ENCODE results near the gene GTF3C6. TPM values are rescaled to one million over a fixed set of nuclear protein-coding genes. Genes with fewer than 3 reads are reported as not detected.
A peak's percentile ranks its signal among the peaks of the same experiment; 100 is the strongest.
"Not testable (repeated sequence)": the region's sequence is repeated elsewhere in the genome, so short reads cannot be mapped to it uniquely, and the experiment has no call there.

Gene GTF3C6
- total RNA-seq: 10 to 100 TPM; 73.4 to 77.2 TPM
- long read RNA-seq, transcript GTF3C6-201 (6 exons, 952 nt): major isoform, 51 of 55 reads
- long read RNA-seq, partial matches to known transcripts: 1 of 55 reads
- long read RNA-seq, other reads (novel, unspliced or antisense): 3 of 55 reads

- DNase-seq (peak; percentile 94 to 97), ATAC-seq (peak; percentile 99)
- intact Hi-C loops (cut with DNase I, micrococcal nuclease): no loop called here
These were observed at the start of gene GTF3C6 for GRCh38 chr6:110958329-110959192. GTF3C6 (plus strand) TSS chr6:110958706; CDS start chr6:110958770, 64 bp downstream.

- DNase-seq (no peak), ATAC-seq (no peak)
- intact Hi-C loops (cut with DNase I, micrococcal nuclease): no loop called here
These were observed 27.7 kb upstream of the GTF3C6 start for GRCh38 chr6:110930781-110931180.

DNA sequence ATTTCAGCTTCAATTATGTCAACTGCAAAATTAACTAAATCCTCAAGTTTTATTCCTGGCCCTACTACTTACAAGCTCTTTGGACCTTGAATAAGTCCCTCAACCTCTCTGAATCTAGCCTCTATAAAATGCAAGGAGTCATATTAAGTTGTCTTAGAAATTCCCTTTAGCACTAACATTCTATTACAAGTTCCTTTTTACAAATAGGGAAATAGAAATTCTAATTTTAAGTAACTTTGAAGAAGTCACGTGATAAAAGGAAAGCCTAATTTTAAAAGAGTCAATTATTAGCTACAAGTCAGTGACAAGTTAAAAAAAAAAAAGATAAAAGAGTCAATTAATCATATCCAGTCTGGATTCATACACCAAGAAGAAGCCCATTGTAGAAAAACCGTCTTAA is 24.6 kb upstream of the GTF3C6 start:
- intact Hi-C loops (cut with DNase I, micrococcal nuclease): no loop called here
- DNase-seq (no peak), ATAC-seq (no peak)

- ATAC-seq: peak; percentile 74
- intact Hi-C loops (cut with DNase I, micrococcal nuclease): no loop called here
These were observed 24.1 kb upstream of the GTF3C6 start for GRCh38 chr6:110934381-110934898.

DNA sequence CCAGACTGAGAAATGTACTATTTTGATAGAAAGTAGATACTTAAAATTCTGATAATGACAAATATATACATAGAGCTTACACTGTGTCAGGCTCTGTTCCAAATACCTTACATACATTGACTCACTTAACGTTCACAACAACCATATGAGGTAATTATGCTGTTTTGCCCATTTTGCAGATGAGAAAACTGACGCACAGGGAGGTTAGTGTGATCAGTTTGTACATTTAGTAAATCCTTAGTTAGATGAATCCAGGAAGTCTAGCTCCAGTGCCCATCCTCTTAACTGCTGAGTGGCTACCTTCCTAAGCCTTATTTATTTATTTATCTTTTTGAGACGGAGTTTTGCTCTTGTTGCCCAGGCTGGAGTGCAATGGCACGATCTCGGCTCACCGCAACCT is 23.3 kb upstream of the GTF3C6 start:
- no peak for DNase-seq
- no peak for ATAC-seq
- intact Hi-C loops (cut with DNase I, micrococcal nuclease): no loop called here

More at GRCh38 chr6:110934381-110934898, 24.1 kb upstream of the GTF3C6 start:
- DNase-seq: no peak

DNA sequence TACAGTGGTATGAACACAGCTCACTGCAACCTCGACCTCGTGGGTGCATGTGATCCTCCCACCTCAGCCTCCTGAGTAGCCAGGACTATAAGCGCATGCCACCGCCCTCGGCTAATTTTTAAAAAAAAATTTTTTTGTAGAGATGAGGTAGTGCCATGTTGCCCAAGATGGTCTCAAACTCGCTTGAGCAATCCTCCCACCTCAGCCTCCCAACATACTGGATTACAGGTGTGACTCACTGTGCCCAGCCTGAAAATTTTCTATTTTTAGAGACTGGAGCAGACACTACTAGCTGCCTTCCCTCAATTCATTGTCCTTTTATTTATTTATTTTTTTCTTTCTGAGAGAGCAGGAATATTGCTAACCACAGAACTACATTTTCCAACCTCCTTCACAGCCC is 20.3 kb upstream of the GTF3C6 start:
- DNase-seq: no peak
- intact Hi-C loops (cut with DNase I, micrococcal nuclease): no loop called here
- no peak for ATAC-seq

DNA sequence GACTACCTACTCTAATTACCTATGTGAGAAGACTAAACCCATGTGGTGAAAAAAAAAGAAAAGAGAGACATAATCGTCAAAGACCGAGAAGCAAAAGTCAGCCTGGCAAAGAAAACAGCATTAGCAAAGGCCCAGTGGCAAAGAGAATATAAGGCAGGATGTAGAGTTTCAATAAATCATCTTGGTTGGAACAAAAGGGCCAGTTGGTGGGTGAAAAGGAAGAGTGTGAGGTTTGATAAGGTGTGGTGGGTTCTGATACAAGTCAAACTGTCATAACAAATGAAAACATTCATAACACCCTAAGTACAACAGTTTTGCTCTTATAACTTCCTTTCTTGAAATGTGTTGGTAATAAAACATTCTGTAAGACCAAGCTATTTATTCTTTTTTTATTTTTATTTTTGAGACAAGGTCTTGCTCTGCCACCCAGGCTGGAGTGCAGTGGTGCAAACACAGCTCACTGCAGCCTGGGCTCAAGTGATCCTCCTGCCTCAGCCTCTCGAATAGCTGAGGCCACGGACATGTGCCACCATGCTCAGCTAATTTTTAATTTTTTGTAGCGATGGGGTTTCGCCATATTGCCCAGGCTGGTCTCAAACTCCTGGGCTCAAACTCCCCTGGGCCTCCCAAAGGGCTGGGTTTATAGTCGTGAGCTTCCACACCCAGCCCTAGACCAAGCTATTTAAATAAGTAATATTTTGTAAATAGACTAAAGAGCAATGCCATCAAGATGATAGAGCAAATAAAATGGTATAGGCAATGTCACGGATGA is 18.9 kb upstream of the GTF3C6 start:
- DNase-seq (no peak), ATAC-seq (no peak)
- intact Hi-C loops (cut with DNase I, micrococcal nuclease): no loop called here

- intact Hi-C loops (cut with DNase I, micrococcal nuclease): no loop called here
- DNase-seq (no peak), ATAC-seq (no peak)
These were observed 13.8 kb upstream of the GTF3C6 start for GRCh38 chr6:110944681-110945151.

DNA sequence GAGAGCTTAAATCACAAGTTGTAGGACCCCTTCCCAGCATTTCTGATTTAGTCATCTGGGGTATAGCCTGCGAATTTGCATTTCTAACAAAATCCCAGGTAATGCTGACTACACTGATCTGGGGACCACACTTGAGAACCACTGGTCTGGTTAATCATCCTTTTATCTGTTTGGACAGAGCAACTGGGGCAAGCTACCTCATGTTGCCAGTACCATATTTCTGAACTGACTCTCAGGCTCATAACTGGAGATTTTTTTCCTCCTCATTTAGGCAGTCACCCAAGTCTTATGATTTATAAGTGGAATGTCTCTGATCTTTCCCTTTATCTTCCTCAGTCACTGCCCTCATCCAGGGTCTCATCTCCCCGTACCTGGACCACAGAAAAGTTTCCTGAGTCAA is 12.0 kb upstream of the GTF3C6 start:
- ATAC-seq (no peak), DNase-seq (no peak)
- intact Hi-C loops (cut with DNase I, micrococcal nuclease): no loop called here

- intact Hi-C loops (cut with DNase I, micrococcal nuclease): loop anchor here in 1 of 2 donors (2.0 to 5.0 kb wide), 2 partner anchors 267 to 422 kb away; no protein-coding TSS in a partner anchor
- ATAC-seq: no peak
- DNase-seq: no peak
These were observed 8.7 kb upstream of the GTF3C6 start for GRCh38 chr6:110949679-110950285.

DNA sequence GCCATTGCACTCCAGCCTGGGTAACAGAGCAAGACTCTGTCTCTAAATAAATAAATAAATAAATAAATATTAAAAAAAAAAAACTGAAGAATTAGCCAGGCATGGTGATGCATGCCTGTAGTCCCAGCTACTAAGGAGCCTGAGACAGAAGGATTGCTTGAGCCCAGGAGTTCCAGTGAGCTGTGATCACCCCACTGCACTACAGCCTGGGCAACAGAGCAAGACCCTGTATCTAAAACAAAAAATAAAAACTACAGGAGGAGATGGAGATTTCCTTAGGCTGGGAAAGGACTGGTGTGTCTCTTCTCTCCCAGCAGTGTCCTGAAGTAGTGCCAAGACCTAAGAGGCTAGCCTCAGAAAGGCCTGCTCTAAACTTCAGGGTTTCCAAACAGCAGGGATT is 8.1 kb upstream of the GTF3C6 start:
- intact Hi-C loops (cut with DNase I, micrococcal nuclease): loop anchor here in 1 of 2 donors (5.0 kb wide), 1 partner anchor 423 kb away; no protein-coding TSS in a partner anchor

DNA sequence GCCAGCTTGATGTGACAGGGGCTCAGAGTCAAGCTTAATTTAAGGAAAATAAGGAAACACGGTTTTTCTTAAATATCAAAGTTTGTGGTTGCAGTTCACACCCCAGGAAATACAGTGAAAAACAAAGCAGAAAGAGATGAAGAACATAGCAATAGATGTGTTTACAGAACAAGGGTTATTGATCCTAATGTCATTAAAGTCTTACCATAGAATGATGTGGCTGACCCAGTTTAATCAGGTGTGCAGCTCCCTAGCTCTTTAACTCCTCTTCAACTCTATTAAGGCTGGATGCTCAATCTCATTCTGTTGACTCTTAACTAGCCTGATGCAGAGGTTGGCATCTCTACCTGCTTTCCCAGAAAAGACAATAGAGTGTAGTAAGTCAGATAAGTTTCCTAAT is 7.5 kb upstream of the GTF3C6 start:
- no peak for DNase-seq
- no peak for ATAC-seq
- intact Hi-C loops (cut with DNase I, micrococcal nuclease): loop anchor here in 1 of 2 donors (5.0 kb wide), 1 partner anchor 424 kb away; no protein-coding TSS in a partner anchor

More for the DNA sequence above, 8.1 kb upstream of the GTF3C6 start:
- no peak for ATAC-seq
- no peak for DNase-seq

DNA sequence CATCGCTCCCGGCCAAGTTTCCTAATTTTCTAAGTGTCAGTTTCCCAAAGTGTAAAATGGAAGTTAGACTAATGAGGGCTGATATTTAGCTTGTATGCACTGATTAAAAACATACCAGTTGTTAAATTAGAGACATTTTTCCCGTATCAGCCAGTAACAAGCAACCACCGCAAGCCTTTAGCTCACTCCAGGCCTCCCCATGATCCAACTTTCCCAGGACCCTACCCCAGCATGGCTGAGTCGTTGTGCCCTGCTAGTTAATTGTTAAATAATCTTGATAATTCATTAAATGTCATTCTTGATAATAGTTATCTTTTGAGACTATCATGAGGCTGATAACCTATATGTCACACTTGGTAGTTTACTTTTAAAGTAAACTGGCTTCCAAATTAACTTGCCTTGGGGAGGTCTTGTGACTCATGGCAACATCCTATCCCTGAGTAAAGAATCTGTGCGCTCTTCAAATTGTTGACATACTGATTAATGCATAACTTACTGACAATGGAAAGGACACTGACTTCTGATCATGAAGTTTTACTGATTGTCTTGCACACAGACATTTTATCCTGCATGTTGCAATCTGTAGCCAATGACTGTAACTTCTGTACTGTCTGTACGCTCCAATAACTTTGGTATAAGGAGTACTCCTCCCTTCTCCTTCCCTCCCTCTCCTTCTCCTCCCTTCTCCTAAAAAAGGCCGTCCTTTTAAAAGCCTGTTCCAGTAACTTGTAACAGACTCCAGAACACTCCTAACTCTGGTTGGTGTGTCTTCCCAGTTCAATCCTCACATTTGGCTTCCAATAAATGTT is 6.3 kb upstream of the GTF3C6 start:
- intact Hi-C loops (cut with DNase I, micrococcal nuclease): loop anchor here in 1 of 2 donors (5.0 kb wide), 1 partner anchor 425 kb away; no protein-coding TSS in a partner anchor
- DNase-seq (no peak), ATAC-seq (peak; percentile 92)

GRCh38 chr6:110953633-110954303 is 4.7 kb upstream of the GTF3C6 start:
- ATAC-seq (no peak), DNase-seq (no peak)
- intact Hi-C loops (cut with DNase I, micrococcal nuclease): loop anchor here in 1 of 2 donors (5.0 kb wide), 1 partner anchor 426 kb away; no protein-coding TSS in a partner anchor

DNA sequence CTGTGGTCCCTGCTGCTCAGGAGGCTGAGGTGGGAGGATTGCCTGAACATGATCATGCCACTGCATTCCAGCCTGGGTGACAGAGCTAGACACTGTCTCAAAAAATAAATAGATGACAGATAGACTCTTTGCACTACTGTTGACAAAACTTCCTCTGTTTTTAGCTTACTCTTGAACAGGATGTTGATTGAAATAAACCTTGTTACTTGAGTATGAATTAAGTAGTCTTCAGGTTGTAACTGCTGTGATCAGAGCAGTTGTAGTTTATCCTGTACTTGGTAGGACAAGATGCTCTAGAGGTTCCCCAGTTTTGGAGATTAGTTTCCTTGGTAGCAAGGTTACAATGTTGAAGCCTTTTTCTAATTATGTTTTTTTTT is 1.5 kb downstream of the GTF3C6 start:
- no peak for ATAC-seq
- intact Hi-C loops (cut with DNase I, micrococcal nuclease): no loop called here
- DNase-seq: no peak

DNA sequence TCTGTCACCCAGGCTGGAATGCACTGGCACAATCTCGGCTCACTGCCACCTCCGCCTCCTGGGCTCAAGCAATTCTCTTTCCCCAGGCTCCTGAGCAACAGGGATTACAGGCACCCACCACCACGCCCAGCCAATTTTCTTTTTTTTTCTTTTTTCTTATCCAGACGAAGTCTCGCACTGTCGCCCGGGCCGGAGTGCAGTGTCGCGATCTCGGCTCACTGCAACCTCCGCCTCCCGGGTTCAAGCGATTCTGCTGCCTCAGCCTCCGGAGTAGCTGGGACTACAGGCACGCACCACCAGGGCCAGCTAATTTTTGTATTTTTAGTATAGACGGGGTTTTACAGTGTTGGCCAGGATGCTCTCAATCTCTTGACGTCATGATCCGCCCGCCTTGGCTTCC is 4.1 kb downstream of the GTF3C6 start:
- intact Hi-C loops (cut with DNase I, micrococcal nuclease); ATAC-seq; DNase-seq: not testable (repeated sequence)

GRCh38 chr6:110965629-110966229 is 7.2 kb downstream of the GTF3C6 start:
- DNase-seq (no peak), ATAC-seq (no peak)
- intact Hi-C loops (cut with DNase I, micrococcal nuclease): no loop called here

Data from left colon (tissue), 2 donors.